HepG2 (cell line): ENCODE results near the gene UCP3. TPM values are rescaled to one million over a fixed set of nuclear protein-coding genes. Genes with fewer than 3 reads are reported as not detected.

Experiments
- FOXO1 ChIP-seq: sonication (generic); formaldehyde crosslinking; IDR thresholded peaks from 2 replicates; pipeline ENCODE4 v1.4.0; 2020; ENCODE audit warnings: missing genetic modification reagents
- FUBP1 ChIP-seq: sonication (generic); formaldehyde crosslinking; IDR thresholded peaks from 2 replicates; pipeline ENCODE4 v1.5.1; 2020; ENCODE audit warnings: missing genetic modification reagents, mild to moderate bottlenecking, borderline replicate concordance
- HNF1B ChIP-seq: sonication (generic); formaldehyde crosslinking; IDR thresholded peaks from 2 replicates; pipeline ENCODE4 v1.5.1; 2020; ENCODE audit warnings: mild to moderate bottlenecking, moderate library complexity, missing genetic modification reagents
- KLF13 ChIP-seq: sonication (generic); formaldehyde crosslinking; IDR thresholded peaks from 2 replicates; pipeline ENCODE4 v1.4.0; 2020; ENCODE audit warnings: mild to moderate bottlenecking, missing genetic modification reagents
- LRRFIP1 ChIP-seq: sonication (generic); formaldehyde crosslinking; conservative IDR thresholded peaks from 2 replicates; pipeline ENCODE4 v1.4.0; 2020; ENCODE audit warnings: missing genetic modification reagents
- MAZ ChIP-seq, 2 experiments: sonication (generic) in 1 of 2; formaldehyde crosslinking in 1 of 2; IDR thresholded peaks; 2 replicates each; pipeline versions ENCODE4 v1.5.0 to v1.6.1; 2012 to 2020; ENCODE audit warnings: low read depth in 2 of 2, mild to moderate bottlenecking in 2 of 2, borderline replicate concordance in 1 of 2, improper control_type of control experiment in 1 of 2, low read length in 1 of 2, missing genetic modification reagents in 1 of 2, moderate library complexity in 1 of 2
- MTA3 ChIP-seq: sonication (generic); formaldehyde crosslinking; IDR thresholded peaks from 2 replicates; pipeline ENCODE4 v1.4.0; 2020; ENCODE audit warnings: missing genetic modification reagents
- NFYC ChIP-seq: IDR thresholded peaks from 2 replicates; pipeline ENCODE4 v1.6.1; 2016; ENCODE audit warnings: missing genetic modification reagents, missing compliant biosample characterization
- TEF ChIP-seq: sonication (generic); formaldehyde crosslinking; IDR thresholded peaks from 2 replicates; pipeline ENCODE4 v1.5.0; 2020; ENCODE audit warnings: missing genetic modification reagents
- ZNF224 ChIP-seq: sonication (generic); formaldehyde crosslinking; IDR thresholded peaks from 2 replicates; pipeline ENCODE4 v1.5.0; 2020; ENCODE audit warnings: mild to moderate bottlenecking, missing genetic modification reagents
- ZNF496 ChIP-seq: sonication (generic); formaldehyde crosslinking; IDR thresholded peaks from 2 replicates; pipeline ENCODE4 v1.8.1; 2023; ENCODE audit warnings: mild to moderate bottlenecking, moderate library complexity, missing genetic modification reagents; ENCODE audit not compliant: insufficient replicate concordance
- ZNF530 ChIP-seq: sonication (generic); formaldehyde crosslinking; IDR thresholded peaks from 2 replicates; pipeline ENCODE4 v1.5.0; 2020; ENCODE audit warnings: low read depth, mild to moderate bottlenecking, missing genetic modification reagents
- ZNF710 ChIP-seq: sonication (generic); formaldehyde crosslinking; IDR thresholded peaks from 2 replicates; pipeline ENCODE4 v1.5.0; 2020; ENCODE audit warnings: mild to moderate bottlenecking, missing genetic modification reagents, borderline replicate concordance
- ZNF800 ChIP-seq: sonication (generic); formaldehyde crosslinking; IDR thresholded peaks from 2 replicates; pipeline ENCODE4 v1.4.0; 2020; ENCODE audit warnings: missing genetic modification reagents
- ZNF879 ChIP-seq: sonication (generic); formaldehyde crosslinking; IDR thresholded peaks from 2 replicates; pipeline ENCODE4 v1.8.1; 2023; ENCODE audit warnings: missing genetic modification reagents
- polyA plus RNA-seq, 8 experiments: library from polyadenylated mRNA; depleted of rRNA in 3 of 8; stranded (reverse) in 7 of 8; unstranded in 1 of 8; fragments of >200 nt; fragmentation: Illumina TruSeq in 4 of 8; extraction: Trizol in 4 of 8; gene quantifications; 2 replicates each; pipeline versions ENCODE4 v1.2.1 to v1.2.3, GENCODE V29; 2011 to 2016; ENCODE audit warnings: low read depth in 4 of 8, missing spikeins in 1 of 8, mixed read lengths in 1 of 8; ENCODE audit not compliant: insufficient read depth in 1 of 8
- total RNA-seq, 5 experiments: library from RNA; depleted of rRNA; stranded (reverse); fragments of >200 nt; fragmentation: Illumina TruSeq; extraction: Trizol; gene quantifications; 2 replicates each; pipeline ENCODE4 v1.2.3, GENCODE V29; 2016; ENCODE audit warnings: low read depth in 1 of 5

The UCP3 gene
- total and polyA plus RNA-seq, 2 of the 13 experiments (the other 11 are each of a cell fraction or from before 2014, with no cell fraction given) = 0.37 TPM; not detected in 1

- no peak for TF ChIP-seq TEF
- TF ChIP-seq NFYC (CRISPR knock-in tag) = no peak
- TF ChIP-seq ZNF710 (CRISPR knock-in tag) = no peak
- TF ChIP-seq MTA3 = no peak
- TF ChIP-seq LRRFIP1 (CRISPR knock-in tag) = no peak
- no peak for TF ChIP-seq FUBP1 (CRISPR knock-in tag)
- no peak for TF ChIP-seq ZNF530 (CRISPR knock-in tag)
- TF ChIP-seq MAZ (IDR thresholded peaks at IDR 0.05; ENCODE audit: borderline replicate concordance, low read depth, low read length) = no peak
- 0 out of 2 replicates have a peak, but pooled peaks have one; percentile 39 for TF ChIP-seq MAZ (CRISPR knock-in tag; IDR thresholded peaks at IDR 0.05; ENCODE audit: low read depth)
- TF ChIP-seq ZNF800 (CRISPR knock-in tag) = 0 out of 2 replicates have a peak, but pooled peaks have one; percentile 47
- TF ChIP-seq ZNF879 (CRISPR knock-in tag) = no peak
- TF ChIP-seq KLF13 (CRISPR knock-in tag) = 0 out of 2 replicates have a peak, but pooled peaks have one; percentile 50
- TF ChIP-seq HNF1B = peak; percentile 91
- TF ChIP-seq ZNF496 (CRISPR knock-in tag) = no peak
- TF ChIP-seq FOXO1 = peak; percentile 84
- TF ChIP-seq ZNF224 (CRISPR knock-in tag) = peak; percentile 66; the same call in 1 of the 2 replicates
Observed at GRCh38 chr11:74018331-74019005, 9.6 kb upstream of the UCP3 start (continued).
